Smooth muscle cell (in vitro differentiated cells): ENCODE measurements around the gene HLA-A. TPM values are rescaled to one million over a fixed set of nuclear protein-coding genes. Genes with fewer than 3 reads are reported as not detected.

Experiments used
- DNase-seq: peaks from one replicate; lab custom pipeline; 2025; ENCODE audit not compliant: unreplicated experiment; lab: John Stamatoyannopoulos, UW
- H2AFZ ChIP-seq: fragments of 200-600 bp; sonication (generic); 2 replicates; pipeline ENCODE4 v1.6.0; 2016; ENCODE audit warnings: antibody characterized with exemption, low read depth, mild to moderate bottlenecking
- H3F3A ChIP-seq: fragments of 200-600 bp; sonication (generic); 2 replicates; pipeline ENCODE4 v1.6.0; 2017; ENCODE audit warnings: antibody characterized with exemption, low read depth
- H3K27ac ChIP-seq: fragments of 200-600 bp; sonication (generic); 2 replicates; pipeline ENCODE4 v1.5.1; 2016; ENCODE audit warnings: low read depth, mild to moderate bottlenecking
- H3K27me3 ChIP-seq: fragments of 200-600 bp; sonication (generic); 2 replicates; pipeline ENCODE4 v1.6.1; 2016; ENCODE audit warnings: low read depth, mild to moderate bottlenecking
- H3K36me3 ChIP-seq: fragments of 200-600 bp; sonication (generic); 2 replicates; pipeline ENCODE4 v1.5.1; 2016; ENCODE audit warnings: low read depth
- H3K4me1 ChIP-seq: fragments of 200-600 bp; sonication (generic); 2 replicates; pipeline ENCODE4 v1.5.1; 2016; ENCODE audit warnings: low read depth
- H3K4me2 ChIP-seq: fragments of 200-600 bp; sonication (generic); 2 replicates; pipeline ENCODE4 v1.6.0; 2016; ENCODE audit warnings: mild to moderate bottlenecking
- H3K4me3 ChIP-seq: fragments of 200-600 bp; sonication (generic); 2 replicates; pipeline ENCODE4 v1.5.1; 2016; ENCODE audit warnings: mild to moderate bottlenecking
- H3K79me2 ChIP-seq: fragments of 200-600 bp; sonication (generic); 2 replicates; pipeline ENCODE4 v1.6.0; 2016; ENCODE audit warnings: low read depth, mild to moderate bottlenecking
- H3K9ac ChIP-seq: fragments of 200-600 bp; sonication (generic); 2 replicates; pipeline ENCODE4 v1.6.0; 2016; ENCODE audit warnings: low read depth
- H3K9me3 ChIP-seq: fragments of 200-600 bp; sonication (generic); replicated peaks from 2 replicates; pipeline ENCODE4 v1.5.1; 2016; ENCODE audit warnings: low read depth
- H4K20me1 ChIP-seq: fragments of 200-600 bp; sonication (generic); 2 replicates; pipeline ENCODE4 v1.6.0; 2016; ENCODE audit warnings: low read depth
- WGBS: methylation state at CpG from one replicate; pipeline ENCODE4 v1.1.7; 2016; ENCODE audit warnings: low lambda C conversion rate; 5-methylcytosine and 5-hydroxymethylcytosine counted together
- polyA plus RNA-seq: library from polyadenylated mRNA; unstranded; fragments of >200 nt; fragmentation: Nextera tagmentation; extraction: Ambion mirVana; gene quantifications from 2 replicates; pipeline ENCODE4 v1.2.1, GENCODE V29; 2016
- total RNA-seq: library from RNA; depleted of rRNA; stranded (reverse); fragments of >200 nt; gene quantifications from 2 replicates; pipeline ENCODE4 v1.2.3, GENCODE V29; 2014
- TF ChIP-seq, protein P1 (sequence below): fragments of 200-600 bp; sonication (generic); IDR thresholded peaks from 2 replicates; pipeline ENCODE4 v1.5.1; 2017; ENCODE audit warnings: borderline replicate concordance, mild to moderate bottlenecking, antibody characterized with exemption; ENCODE audit not compliant: insufficient read depth, poor library complexity, severe bottlenecking

HLA-A gene
- total and polyA plus RNA-seq, 2 experiments from 2014 or later, result 287 to 558 TPM

DNA sequence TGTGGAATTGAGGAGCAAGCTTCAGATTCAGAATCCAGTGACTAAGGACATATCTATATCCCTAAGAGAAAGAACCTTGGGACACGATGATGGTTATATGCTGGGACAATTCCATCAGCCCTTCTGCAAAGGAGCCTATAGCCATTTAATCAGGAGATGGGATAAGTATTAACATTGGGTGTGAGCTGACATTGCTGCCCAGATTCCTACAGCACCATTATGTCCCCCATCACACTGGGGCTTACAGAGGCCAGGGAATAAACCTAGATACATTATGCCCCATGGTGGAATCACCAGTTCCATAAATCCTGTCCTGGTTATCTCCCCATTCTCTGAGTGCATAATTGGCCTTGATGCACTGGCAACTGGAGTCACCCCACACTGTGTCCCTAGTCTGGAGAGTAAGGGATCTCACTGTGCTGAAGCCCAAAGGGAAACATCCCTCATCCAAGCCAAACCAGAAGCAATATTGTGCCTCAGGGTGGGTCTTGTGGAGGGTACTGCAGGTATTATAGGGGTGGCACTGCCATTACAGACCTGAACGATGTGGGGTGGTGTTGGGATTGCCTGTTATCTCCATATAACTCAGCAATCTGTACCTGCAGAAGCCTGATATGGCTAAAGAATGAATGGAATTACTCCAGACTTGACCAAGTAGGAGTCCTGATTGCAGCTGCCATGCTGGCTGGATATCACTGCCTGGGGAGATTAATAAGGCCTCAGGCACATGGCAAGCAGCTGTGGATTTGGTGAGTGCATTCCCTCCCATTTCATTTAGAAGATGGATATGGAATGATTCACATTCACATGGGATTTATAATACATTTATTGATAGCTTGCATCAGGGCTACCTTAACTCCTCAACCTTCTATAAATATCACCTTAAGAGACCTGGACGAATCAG lies 5.0 kb downstream of the HLA-A start:
- no peak overlapping the region for H3K27ac ChIP-seq
- H3K9me3 ChIP-seq, result no peaks in the 10 kb centered on the region
- H3K9ac ChIP-seq, result no peak overlapping the region
- no peaks in the 10 kb centered on the region for H3F3A ChIP-seq
- no peaks in the 10 kb centered on the region for H4K20me1 ChIP-seq
- no peak overlapping the region for H3K4me2 ChIP-seq
- no peak for DNase-seq
- WGBS, result 81% methylated on average over 3 of the region's 3 CpGs
- H3K4me1 ChIP-seq, result no peaks in the 10 kb centered on the region
- H3K36me3 ChIP-seq, result no peaks in the 10 kb centered on the region
- TF ChIP-seq, protein P1, sequence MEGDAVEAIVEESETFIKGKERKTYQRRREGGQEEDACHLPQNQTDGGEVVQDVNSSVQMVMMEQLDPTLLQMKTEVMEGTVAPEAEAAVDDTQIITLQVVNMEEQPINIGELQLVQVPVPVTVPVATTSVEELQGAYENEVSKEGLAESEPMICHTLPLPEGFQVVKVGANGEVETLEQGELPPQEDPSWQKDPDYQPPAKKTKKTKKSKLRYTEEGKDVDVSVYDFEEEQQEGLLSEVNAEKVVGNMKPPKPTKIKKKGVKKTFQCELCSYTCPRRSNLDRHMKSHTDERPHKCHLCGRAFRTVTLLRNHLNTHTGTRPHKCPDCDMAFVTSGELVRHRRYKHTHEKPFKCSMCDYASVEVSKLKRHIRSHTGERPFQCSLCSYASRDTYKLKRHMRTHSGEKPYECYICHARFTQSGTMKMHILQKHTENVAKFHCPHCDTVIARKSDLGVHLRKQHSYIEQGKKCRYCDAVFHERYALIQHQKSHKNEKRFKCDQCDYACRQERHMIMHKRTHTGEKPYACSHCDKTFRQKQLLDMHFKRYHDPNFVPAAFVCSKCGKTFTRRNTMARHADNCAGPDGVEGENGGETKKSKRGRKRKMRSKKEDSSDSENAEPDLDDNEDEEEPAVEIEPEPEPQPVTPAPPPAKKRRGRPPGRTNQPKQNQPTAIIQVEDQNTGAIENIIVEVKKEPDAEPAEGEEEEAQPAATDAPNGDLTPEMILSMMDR, result no peak
- no peak overlapping the region for H3K4me3 ChIP-seq
- no peaks in the 10 kb centered on the region for H3K79me2 ChIP-seq
- no peak overlapping the region for H2AFZ ChIP-seq
- no peaks in the 10 kb centered on the region for H3K27me3 ChIP-seq

DNA sequence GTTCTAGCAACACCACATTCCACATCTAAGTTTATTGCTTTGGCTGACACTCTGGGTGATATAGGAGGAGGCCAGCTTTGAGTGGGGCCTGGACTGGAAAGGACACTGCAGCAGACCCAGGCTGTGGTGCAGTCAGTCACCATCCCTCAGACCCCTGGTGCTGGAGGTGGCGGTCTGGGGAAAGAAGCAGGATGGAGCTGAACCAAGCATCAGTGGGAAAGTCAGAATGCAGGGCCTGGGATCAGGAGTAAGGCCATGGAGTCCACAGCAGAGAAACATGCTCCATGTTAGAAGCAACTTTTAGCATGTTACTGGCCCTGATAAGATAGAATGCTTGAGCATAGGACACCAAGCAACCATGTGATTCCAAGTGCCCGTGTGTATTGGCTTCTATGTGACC lies 5.9 kb downstream of the HLA-A start:
- Histone ChIP-seq H3K9me3 (no peaks in the 10 kb centered on the region), H3F3A (no peaks in the 10 kb centered on the region), H2AFZ (no peak overlapping the region), H3K4me3 (no peak overlapping the region), H3K36me3 (no peaks in the 10 kb centered on the region), H3K9ac (no peak overlapping the region), H3K27me3 (no peaks in the 10 kb centered on the region), H3K4me2 (no peak overlapping the region), H4K20me1 (no peaks in the 10 kb centered on the region), H3K79me2 (no peaks in the 10 kb centered on the region), H3K4me1 (no peaks in the 10 kb centered on the region), H3K27ac (no peak overlapping the region)
- WGBS, result 97% methylated on average over 2 of the region's 2 CpGs
- TF ChIP-seq, protein P1, result no peak
- no peak for DNase-seq

DNA sequence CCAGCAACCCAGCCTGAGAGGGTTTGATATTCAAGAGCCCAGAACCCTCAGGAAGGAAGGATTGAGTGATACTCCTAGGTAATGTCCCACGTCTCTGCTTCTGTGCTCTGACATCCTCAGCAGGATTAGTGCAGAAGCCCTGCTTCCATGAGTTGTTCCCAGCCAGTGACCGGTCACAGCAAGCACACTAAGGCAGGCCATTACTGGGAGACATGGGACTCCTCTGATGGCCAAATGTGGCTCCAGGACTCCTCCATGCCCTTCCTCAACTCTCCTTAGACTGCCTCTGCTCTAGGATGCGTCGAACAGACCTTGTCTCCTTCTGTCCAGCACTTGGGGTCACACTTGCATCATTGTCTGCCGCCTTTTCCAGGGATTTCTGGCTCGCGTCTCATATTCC lies 7.6 kb downstream of the HLA-A start:
- H3K27ac ChIP-seq, result no peak overlapping the region
- TF ChIP-seq, protein P1, result no peak
- H2AFZ ChIP-seq, result no peak overlapping the region
- 79% methylated on average over 7 of the region's 7 CpGs for WGBS
- no peak for DNase-seq
- no peak overlapping the region for H3K4me3 ChIP-seq
- no peaks in the 10 kb centered on the region for H3K36me3 ChIP-seq
- no peaks in the 10 kb centered on the region for H4K20me1 ChIP-seq
- no peaks in the 10 kb centered on the region for H3K9me3 ChIP-seq
- no peaks in the 10 kb centered on the region for H3K79me2 ChIP-seq
- H3K9ac ChIP-seq, result no peak overlapping the region
- H3K4me1 ChIP-seq, result no peaks in the 10 kb centered on the region
- no peaks in the 10 kb centered on the region for H3F3A ChIP-seq
- H3K4me2 ChIP-seq, result no peak overlapping the region
- no peaks in the 10 kb centered on the region for H3K27me3 ChIP-seq

DNA sequence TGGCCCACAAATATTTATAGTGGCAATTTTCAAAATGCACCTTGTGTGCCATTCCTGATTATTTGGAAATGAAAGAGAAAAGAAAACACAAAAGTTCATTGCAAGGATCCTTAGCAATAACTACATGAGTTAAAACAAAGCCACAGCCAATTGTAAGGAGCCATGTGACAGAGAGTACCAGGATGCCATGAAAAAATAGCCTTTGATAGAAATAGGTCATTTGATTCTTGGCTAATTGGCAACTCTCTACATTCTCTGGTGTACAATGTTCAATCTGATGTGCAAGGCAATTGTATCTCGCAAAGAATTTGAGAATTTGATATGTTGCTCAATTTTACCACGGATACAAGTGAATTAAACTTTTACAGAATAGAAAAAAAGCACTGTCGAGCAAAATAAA lies 9.6 kb downstream of the HLA-A start:
- H3F3A ChIP-seq, result no peaks in the 10 kb centered on the region
- WGBS, result 87% methylated on average over 3 of the region's 3 CpGs
- no peaks in the 10 kb centered on the region for H3K36me3 ChIP-seq
- no peaks in the 10 kb centered on the region for H3K4me1 ChIP-seq
- TF ChIP-seq, protein P1, result no peak
- H3K27me3 ChIP-seq, result no peaks in the 10 kb centered on the region
- H3K9me3 ChIP-seq, result no peaks in the 10 kb centered on the region
- no peak overlapping the region for H2AFZ ChIP-seq
- DNase-seq, result no peak
- no peak overlapping the region for H3K27ac ChIP-seq
- H3K79me2 ChIP-seq, result no peaks in the 10 kb centered on the region
- no peaks in the 10 kb centered on the region for H4K20me1 ChIP-seq
- H3K4me2 ChIP-seq, result no peak overlapping the region
- H3K9ac ChIP-seq, result no peak overlapping the region
- H3K4me3 ChIP-seq, result no peak overlapping the region
